CD4-positive, alpha-beta T cell treated with Interleukin-6 for 4 hours (primary cell): ENCODE measurements around the gene CCDC40.

Experiments used
- DNase-seq: peaks from one replicate; pipeline ENCODE4 v3.0.0-alpha.2; 2020; ENCODE audit warnings: mixed read lengths

The CCDC40 gene

GRCh38 chr17:80000981-80001775 is 35.3 kb upstream of the CCDC40 start:
- DNase-seq = no peak

- no peak for DNase-seq
Measured at GRCh38 chr17:80002070-80002641, 34.3 kb upstream of the CCDC40 start.

- DNase-seq = no peak
Measured at GRCh38 chr17:80002690-80003490, 33.6 kb upstream of the CCDC40 start.

GRCh38 chr17:80003969-80004368 is 32.5 kb upstream of the CCDC40 start:
- DNase-seq = no peak

GRCh38 chr17:80005360-80006338 is 30.8 kb upstream of the CCDC40 start:
- peak; percentile 68 for DNase-seq

GRCh38 chr17:80006339-80006720 is 30.1 kb upstream of the CCDC40 start:
- no peak for DNase-seq

GRCh38 chr17:80006811-80007752 is 29.4 kb upstream of the CCDC40 start:
- DNase-seq = no peak

GRCh38 chr17:80007939-80008338 is 28.5 kb upstream of the CCDC40 start:
- DNase-seq = no peak

- peak; percentile 81 for DNase-seq
Measured at GRCh38 chr17:80008383-80008840, 28.0 kb upstream of the CCDC40 start.

- DNase-seq = no peak
Measured at GRCh38 chr17:80008848-80009247, 27.6 kb upstream of the CCDC40 start.

GRCh38 chr17:80009391-80010282 is 26.8 kb upstream of the CCDC40 start:
- DNase-seq = no peak

- DNase-seq = no peak
Measured at GRCh38 chr17:80010283-80010858, 26.1 kb upstream of the CCDC40 start.

- no peak for DNase-seq
Measured at GRCh38 chr17:80011989-80012555, 24.4 kb upstream of the CCDC40 start.

- no peak for DNase-seq
Measured at GRCh38 chr17:80012765-80013741, 23.4 kb upstream of the CCDC40 start.

- no peak for DNase-seq
Measured at GRCh38 chr17:80017226-80018010, 19.0 kb upstream of the CCDC40 start.

- DNase-seq = no peak
Measured at GRCh38 chr17:80018917-80019651, 17.4 kb upstream of the CCDC40 start.

GRCh38 chr17:80021600-80021999 is 14.8 kb upstream of the CCDC40 start:
- no peak for DNase-seq
